Measurements from ENCODE around the gene GNB5.

The GNB5 gene

GRCh38 chr15:52238149-52238548, 47.0 kb upstream of the GNB5 start:
- no peak for TF ChIP-seq ZC3H10 (CRISPR knock-in tag; IDR thresholded peaks at IDR 0.05)
- no peak for TF ChIP-seq ISL1 (CRISPR knock-in tag; IDR thresholded peaks at IDR 0.05)
- no peak for TF ChIP-seq ZNF8 (CRISPR knock-in tag; IDR thresholded peaks at IDR 0.05)
- no peak for TF ChIP-seq CSDC2 (CRISPR knock-in tag; IDR thresholded peaks at IDR 0.05)
- no peak for TF ChIP-seq ZFP3 (CRISPR knock-in tag; IDR thresholded peaks at IDR 0.05)
- TF ChIP-seq POU6F1 (CRISPR knock-in tag; IDR thresholded peaks at IDR 0.05; ENCODE audit: borderline replicate concordance, low read depth) = no peak
- no peak for TF ChIP-seq ZFP30 (CRISPR knock-in tag; IDR thresholded peaks at IDR 0.05)
- TF ChIP-seq PPARA (CRISPR knock-in tag; IDR thresholded peaks at IDR 0.05; ENCODE audit: borderline replicate concordance) = no peak
- no peak for TF ChIP-seq ARNTL (CRISPR knock-in tag; IDR thresholded peaks at IDR 0.05; ENCODE audit: borderline replicate concordance, low read depth)
- no peak for TF ChIP-seq PATZ1 (CRISPR knock-in tag; IDR thresholded peaks at IDR 0.05; ENCODE audit: borderline replicate concordance)

GRCh38 chr15:52236013-52236412, 44.8 kb upstream of the GNB5 start:
- no peak for ATAC-seq
- TF ChIP-seq ESRRG (CRISPR knock-in tag; IDR thresholded peaks at IDR 0.05) (no peak), TCF4 (CRISPR knock-in tag; IDR thresholded peaks at IDR 0.05; ENCODE audit: borderline replicate concordance) (no peak), ZNF8 (CRISPR knock-in tag; IDR thresholded peaks at IDR 0.05) (no peak), GLIS3 (CRISPR knock-in tag; IDR thresholded peaks at IDR 0.05) (no peak), TOX (CRISPR knock-in tag; IDR thresholded peaks at IDR 0.05; ENCODE audit: borderline replicate concordance) (no peak), CSRNP3 (CRISPR knock-in tag; IDR thresholded peaks at IDR 0.05) (no peak), RARB (CRISPR knock-in tag; IDR thresholded peaks at IDR 0.05) (no peak), BACH2 (CRISPR knock-in tag; IDR thresholded peaks at IDR 0.05; ENCODE audit: borderline replicate concordance) (no peak), ZFP30 (CRISPR knock-in tag; IDR thresholded peaks at IDR 0.05) (no peak), PATZ1 (CRISPR knock-in tag; IDR thresholded peaks at IDR 0.05; ENCODE audit: borderline replicate concordance) (no peak), TSHZ2 (CRISPR knock-in tag; IDR thresholded peaks at IDR 0.05) (no peak), CSDC2 (CRISPR knock-in tag; IDR thresholded peaks at IDR 0.05) (no peak), ZFP3 (CRISPR knock-in tag; IDR thresholded peaks at IDR 0.05) (no peak), ARNTL (CRISPR knock-in tag; IDR thresholded peaks at IDR 0.05; ENCODE audit: borderline replicate concordance, low read depth) (no peak), POU6F1 (CRISPR knock-in tag; IDR thresholded peaks at IDR 0.05; ENCODE audit: borderline replicate concordance, low read depth) (no peak), OSR1 (CRISPR knock-in tag; IDR thresholded peaks at IDR 0.05) (no peak), ZNF565 (CRISPR knock-in tag; conservative IDR thresholded peaks at IDR 0.05; ENCODE audit: low read depth) (no peak), CREB5 (CRISPR knock-in tag; IDR thresholded peaks at IDR 0.05; ENCODE audit: low read depth) (no peak), PPARA (CRISPR knock-in tag; IDR thresholded peaks at IDR 0.05; ENCODE audit: borderline replicate concordance) (no peak)

More at GRCh38 chr15:52238149-52238548, 47.0 kb upstream of the GNB5 start:
- no peak for ATAC-seq

Data from SK-N-SH treated with all-trans-retinoic acid at 6 μM for 48 hours (cell line).